ENCODE data around the gene GH1. TPM values are rescaled to one million over a fixed set of nuclear protein-coding genes. Genes with fewer than 3 reads are reported as not detected.
"Not testable (repeated sequence)": the region's sequence is repeated elsewhere in the genome, so short reads cannot be mapped to it uniquely, and the experiment has no call there.

GH1 gene
- total RNA-seq, 1 donor from 2014 or later, result not detected

- ATAC-seq (no peak), DNase-seq (ENCODE audit: low spot score) (no peak)
Observed at GRCh38 chr17:63928172-63928666, 9.6 kb upstream of the GH1 start.

GRCh38 chr17:63927464-63928171, 9.0 kb upstream of the GH1 start:
- DNase-seq (ENCODE audit: low spot score) (no peak), ATAC-seq (no peak)

- no peak for DNase-seq (ENCODE audit: low spot score)
- no peak for ATAC-seq
Observed at GRCh38 chr17:63926164-63926563, 7.5 kb upstream of the GH1 start.

- no peak for DNase-seq (ENCODE audit: low spot score)
- no peak for ATAC-seq
Observed at GRCh38 chr17:63925615-63926014, 7.0 kb upstream of the GH1 start.

GRCh38 chr17:63922402-63922801, 3.8 kb upstream of the GH1 start:
- not testable (repeated sequence) for DNase-seq (ENCODE audit: low spot score); ATAC-seq

GRCh38 chr17:63920779-63921178, 2.1 kb upstream of the GH1 start:
- ATAC-seq; DNase-seq (ENCODE audit: low spot score): not testable (repeated sequence)

- not testable (repeated sequence) for DNase-seq (ENCODE audit: low spot score); ATAC-seq
Observed at GRCh38 chr17:63920050-63920449, 1.4 kb upstream of the GH1 start.

- ATAC-seq (peak; percentile 95), DNase-seq (ENCODE audit: low spot score) (no peak)
Observed at GRCh38 chr17:63919311-63919723, 678 bp upstream of the GH1 start.

- no peak for DNase-seq (ENCODE audit: low spot score)
- peak; percentile 39 for ATAC-seq
Observed at GRCh38 chr17:63918305-63918704, 334 bp downstream of the GH1 start.

- DNase-seq (ENCODE audit: low spot score) (no peak), ATAC-seq (no peak)
Observed at GRCh38 chr17:63917646-63918045, 993 bp downstream of the GH1 start.

- ATAC-seq; DNase-seq (ENCODE audit: low spot score): not testable (repeated sequence)
Observed at GRCh38 chr17:63917206-63917605, 1.4 kb downstream of the GH1 start.

GRCh38 chr17:63916566-63917185, 2.0 kb downstream of the GH1 start:
- DNase-seq (ENCODE audit: low spot score), result no peak
- no peak for ATAC-seq

GRCh38 chr17:63915753-63916152, 2.9 kb downstream of the GH1 start:
- not testable (repeated sequence) for ATAC-seq; DNase-seq (ENCODE audit: low spot score)

- ATAC-seq (no peak), DNase-seq (ENCODE audit: low spot score) (no peak)
Observed at GRCh38 chr17:63914471-63914870, 4.2 kb downstream of the GH1 start.

GRCh38 chr17:63911657-63912100, 7.0 kb downstream of the GH1 start:
- ATAC-seq (peak; percentile 89), DNase-seq (ENCODE audit: low spot score) (no peak)

GRCh38 chr17:63911041-63911635, 7.5 kb downstream of the GH1 start, which contains the start of gene CSHL1:
CSHL1 (minus strand) TSS chr17:63911258; CDS start chr17:63911196, 62 bp downstream.
- DNase-seq (ENCODE audit: low spot score) (no peak), ATAC-seq (no peak)

- ATAC-seq, result no peak
- DNase-seq (ENCODE audit: low spot score), result no peak
Observed at GRCh38 chr17:63910096-63910495, 8.5 kb downstream of the GH1 start.

GRCh38 chr17:63909586-63909985, 9.1 kb downstream of the GH1 start:
- not testable (repeated sequence) for DNase-seq (ENCODE audit: low spot score); ATAC-seq

- not testable (repeated sequence) for DNase-seq (ENCODE audit: low spot score); ATAC-seq
Observed at GRCh38 chr17:63907161-63907778, 11.4 kb downstream of the GH1 start.

GRCh38 chr17:63904796-63905195, 13.8 kb downstream of the GH1 start:
- ATAC-seq; DNase-seq (ENCODE audit: low spot score): not testable (repeated sequence)

- not testable (repeated sequence) for DNase-seq (ENCODE audit: low spot score)
- ATAC-seq, result peak; percentile 74
Observed at GRCh38 chr17:63903787-63904201, 14.8 kb downstream of the GH1 start.
